ENCODE measurements around the gene PBX1. TPM values are rescaled to one million over a fixed set of nuclear protein-coding genes. Genes with fewer than 3 reads are reported as not detected.

PBX1 gene
- total RNA-seq, 2 donors from 2014 or later, result 0.80 to 16.6 TPM

- DNase-seq (no peak), ATAC-seq (no peak)
- Mint-ChIP-seq H3K4me1 (no peaks in the 10 kb centered on the region), H3K27me3 (no peaks in the 10 kb centered on the region), H3K36me3 (ENCODE audit: low read depth) (no peaks in the 10 kb centered on the region), H3K27ac (no peak overlapping the region), H3K4me3 (no peak overlapping the region)
- H3K9me3 ChIP-seq (ENCODE audit: control insufficient read depth, low read length, poor library complexity, severe bottlenecking), result no peaks in the 10 kb centered on the region
Observed at GRCh38 chr1:164740000-164740526, 181.1 kb downstream of the PBX1 start.

- H3K36me3 Mint-ChIP-seq (ENCODE audit: low read depth), result no peaks in the 10 kb centered on the region
- no peak for ATAC-seq
- no peaks in the 10 kb centered on the region for H3K9me3 ChIP-seq (ENCODE audit: control insufficient read depth, low read length, poor library complexity, severe bottlenecking)
Observed at GRCh38 chr1:164742745-164743144, 183.8 kb downstream of the PBX1 start.

GRCh38 chr1:164743976-164744375 lies 185.0 kb downstream of the PBX1 start:
- DNase-seq, result no peak
- H3K4me1 Mint-ChIP-seq, result no peaks in the 10 kb centered on the region
- H3K27me3 Mint-ChIP-seq, result no peaks in the 10 kb centered on the region

More at GRCh38 chr1:164742745-164743144, 183.8 kb downstream of the PBX1 start:
- Mint-ChIP-seq H3K27ac (no peak overlapping the region), H3K4me1 (no peaks in the 10 kb centered on the region), H3K27me3 (no peaks in the 10 kb centered on the region), H3K4me3 (no peak overlapping the region)
- no peak for DNase-seq

GRCh38 chr1:164745736-164746135 lies 186.8 kb downstream of the PBX1 start:
- H3K4me3 Mint-ChIP-seq, result no peak overlapping the region
- no peaks in the 10 kb centered on the region for H3K4me1 Mint-ChIP-seq
- ATAC-seq, result no peak

More at GRCh38 chr1:164743976-164744375, 185.0 kb downstream of the PBX1 start:
- no peaks in the 10 kb centered on the region for H3K9me3 ChIP-seq (ENCODE audit: control insufficient read depth, low read length, poor library complexity, severe bottlenecking)
- no peak overlapping the region for H3K27ac Mint-ChIP-seq
- H3K36me3 Mint-ChIP-seq (ENCODE audit: low read depth), result no peaks in the 10 kb centered on the region
- no peak for ATAC-seq
- no peak overlapping the region for H3K4me3 Mint-ChIP-seq

GRCh38 chr1:164746632-164747031 lies 187.6 kb downstream of the PBX1 start:
- H3K27ac Mint-ChIP-seq, result no peak overlapping the region
- H3K9me3 ChIP-seq (ENCODE audit: control insufficient read depth, low read length, poor library complexity, severe bottlenecking), result no peaks in the 10 kb centered on the region
- H3K27me3 Mint-ChIP-seq, result no peaks in the 10 kb centered on the region
- DNase-seq (no peak), ATAC-seq (no peak)
- H3K4me1 Mint-ChIP-seq, result no peaks in the 10 kb centered on the region
- H3K4me3 Mint-ChIP-seq, result no peak overlapping the region
- no peaks in the 10 kb centered on the region for H3K36me3 Mint-ChIP-seq (ENCODE audit: low read depth)

More at GRCh38 chr1:164745736-164746135, 186.8 kb downstream of the PBX1 start:
- DNase-seq, result no peak
- no peaks in the 10 kb centered on the region for H3K9me3 ChIP-seq (ENCODE audit: control insufficient read depth, low read length, poor library complexity, severe bottlenecking)
- Mint-ChIP-seq H3K27ac (no peak overlapping the region), H3K27me3 (no peaks in the 10 kb centered on the region), H3K36me3 (ENCODE audit: low read depth) (no peaks in the 10 kb centered on the region)

- H3K4me3 Mint-ChIP-seq, result no peak overlapping the region
- H3K4me1 Mint-ChIP-seq, result no peaks in the 10 kb centered on the region
- no peaks in the 10 kb centered on the region for H3K36me3 Mint-ChIP-seq (ENCODE audit: low read depth)
- no peak overlapping the region for H3K27ac Mint-ChIP-seq
- no peak for ATAC-seq
- no peak for DNase-seq
- peaks cover 1% of the 10 kb centered on the region for H3K27me3 Mint-ChIP-seq
- no peaks in the 10 kb centered on the region for H3K9me3 ChIP-seq (ENCODE audit: control insufficient read depth, low read length, poor library complexity, severe bottlenecking)
Observed at GRCh38 chr1:164748253-164748899, 189.4 kb downstream of the PBX1 start.

GRCh38 chr1:164753521-164754077 lies 194.6 kb downstream of the PBX1 start:
- Mint-ChIP-seq H3K4me1 (no peaks in the 10 kb centered on the region), H3K36me3 (ENCODE audit: low read depth) (no peaks in the 10 kb centered on the region), H3K27ac (no peak overlapping the region), H3K4me3 (no peak overlapping the region), H3K27me3 (peaks cover 13% of the 10 kb centered on the region)
- no peak for ATAC-seq
- DNase-seq, result no peak
- no peaks in the 10 kb centered on the region for H3K9me3 ChIP-seq (ENCODE audit: control insufficient read depth, low read length, poor library complexity, severe bottlenecking)

GRCh38 chr1:164754088-164754600 lies 195.2 kb downstream of the PBX1 start:
- Mint-ChIP-seq H3K27ac (no peak overlapping the region), H3K27me3 (peaks cover 13% of the 10 kb centered on the region), H3K36me3 (ENCODE audit: low read depth) (no peaks in the 10 kb centered on the region), H3K4me1 (no peaks in the 10 kb centered on the region), H3K4me3 (no peak overlapping the region)
- no peak for DNase-seq
- ATAC-seq, result no peak
- H3K9me3 ChIP-seq (ENCODE audit: control insufficient read depth, low read length, poor library complexity, severe bottlenecking), result no peaks in the 10 kb centered on the region

GRCh38 chr1:164755690-164756089 lies 196.7 kb downstream of the PBX1 start:
- no peak for DNase-seq
- no peak for ATAC-seq
- H3K36me3 Mint-ChIP-seq (ENCODE audit: low read depth), result no peaks in the 10 kb centered on the region
- H3K27ac Mint-ChIP-seq, result no peak overlapping the region
- H3K4me3 Mint-ChIP-seq, result no peak overlapping the region
- H3K4me1 Mint-ChIP-seq, result no peaks in the 10 kb centered on the region
- H3K9me3 ChIP-seq (ENCODE audit: control insufficient read depth, low read length, poor library complexity, severe bottlenecking), result no peaks in the 10 kb centered on the region
- peaks cover 13% of the 10 kb centered on the region for H3K27me3 Mint-ChIP-seq

GRCh38 chr1:164756741-164757140 lies 197.8 kb downstream of the PBX1 start:
- H3K27ac Mint-ChIP-seq, result no peak overlapping the region
- no peaks in the 10 kb centered on the region for H3K36me3 Mint-ChIP-seq (ENCODE audit: low read depth)
- ATAC-seq (no peak), DNase-seq (no peak)
- peaks cover 13% of the 10 kb centered on the region for H3K27me3 Mint-ChIP-seq
- H3K4me1 Mint-ChIP-seq, result no peaks in the 10 kb centered on the region
- no peak overlapping the region for H3K4me3 Mint-ChIP-seq
- H3K9me3 ChIP-seq (ENCODE audit: control insufficient read depth, low read length, poor library complexity, severe bottlenecking), result no peaks in the 10 kb centered on the region

GRCh38 chr1:164757625-164758024 lies 198.6 kb downstream of the PBX1 start:
- H3K4me1 Mint-ChIP-seq, result no peaks in the 10 kb centered on the region
- no peak overlapping the region for H3K27ac Mint-ChIP-seq
- ATAC-seq (no peak), DNase-seq (no peak)
- H3K9me3 ChIP-seq (ENCODE audit: control insufficient read depth, low read length, poor library complexity, severe bottlenecking), result no peaks in the 10 kb centered on the region
- no peaks in the 10 kb centered on the region for H3K36me3 Mint-ChIP-seq (ENCODE audit: low read depth)
- no peak overlapping the region for H3K4me3 Mint-ChIP-seq
- H3K27me3 Mint-ChIP-seq, result peaks cover 13% of the 10 kb centered on the region

GRCh38 chr1:164759144-164759920 lies 200.3 kb downstream of the PBX1 start:
- Mint-ChIP-seq H3K27me3 (peaks cover 6% of the 10 kb centered on the region), H3K27ac (no peak overlapping the region), H3K4me3 (no peak overlapping the region), H3K4me1 (no peaks in the 10 kb centered on the region), H3K36me3 (ENCODE audit: low read depth) (no peaks in the 10 kb centered on the region)
- no peak for DNase-seq
- no peaks in the 10 kb centered on the region for H3K9me3 ChIP-seq (ENCODE audit: control insufficient read depth, low read length, poor library complexity, severe bottlenecking)
- no peak for ATAC-seq

GRCh38 chr1:164759979-164760469 lies 201.0 kb downstream of the PBX1 start:
- peaks cover 6% of the 10 kb centered on the region for H3K27me3 Mint-ChIP-seq
- ATAC-seq (no peak), DNase-seq (no peak)
- no peaks in the 10 kb centered on the region for H3K4me1 Mint-ChIP-seq
- no peaks in the 10 kb centered on the region for H3K36me3 Mint-ChIP-seq (ENCODE audit: low read depth)
- no peaks in the 10 kb centered on the region for H3K9me3 ChIP-seq (ENCODE audit: control insufficient read depth, low read length, poor library complexity, severe bottlenecking)
- H3K27ac Mint-ChIP-seq, result no peak overlapping the region
- H3K4me3 Mint-ChIP-seq, result no peak overlapping the region

Measured in T-helper 17 cell (primary cell).